ENCODE data around the gene GNMT.
"Not testable (repeated sequence)": the region's sequence is repeated elsewhere in the genome, so short reads cannot be mapped to it uniquely, and the experiment has no call there.

The GNMT gene

GRCh38 chr6:42974919-42975505 is 14.5 kb downstream of the GNMT start:
- no peak for DNase-seq (ENCODE audit: low spot score)

GRCh38 chr6:42978487-42978838 is 17.9 kb downstream of the GNMT start:
- DNase-seq (ENCODE audit: low spot score) = peak; percentile 71

- DNase-seq (ENCODE audit: low spot score) = peak; percentile 95
Observed at GRCh38 chr6:42978839-42979522, 18.4 kb downstream of the GNMT start, which contains the start of gene PEX6. Gene PEX6, minus strand, starts transcription at chr6:42979181. Its CDS starts 31 bp downstream, at chr6:42979150.

- peak; percentile 47 for DNase-seq (ENCODE audit: low spot score)
Observed at GRCh38 chr6:42979523-42980177, 19.1 kb downstream of the GNMT start.

GRCh38 chr6:42981836-42982235 is 21.3 kb downstream of the GNMT start:
- DNase-seq (ENCODE audit: low spot score) = no peak

- DNase-seq (ENCODE audit: low spot score) = peak; percentile 98
Observed at GRCh38 chr6:42984001-42984923, 23.7 kb downstream of the GNMT start, which contains the start of gene PPP2R5D. Gene PPP2R5D, plus strand, starts transcription at chr6:42984570. Its CDS starts 108 bp downstream, at chr6:42984678.

GRCh38 chr6:42984924-42985475 is 24.4 kb downstream of the GNMT start:
- DNase-seq (ENCODE audit: low spot score) = peak; percentile 26

- DNase-seq (ENCODE audit: low spot score) = no peak
Observed at GRCh38 chr6:42987533-42988451, 27.2 kb downstream of the GNMT start.

- DNase-seq (ENCODE audit: low spot score) = peak; percentile 22
Observed at GRCh38 chr6:42988486-42989020, 28.0 kb downstream of the GNMT start.

- DNase-seq (ENCODE audit: low spot score) = no peak
Observed at GRCh38 chr6:42989923-42990322, 29.4 kb downstream of the GNMT start.

GRCh38 chr6:42993445-42993844 is 32.9 kb downstream of the GNMT start:
- no peak for DNase-seq (ENCODE audit: low spot score)

GRCh38 chr6:42996513-42996912 is 36.0 kb downstream of the GNMT start:
- DNase-seq (ENCODE audit: low spot score) = no peak

GRCh38 chr6:42998205-42998604 is 37.7 kb downstream of the GNMT start:
- not testable (repeated sequence) for DNase-seq (ENCODE audit: low spot score)

- DNase-seq (ENCODE audit: low spot score) = no peak
Observed at GRCh38 chr6:43001843-43002242, 41.3 kb downstream of the GNMT start.

GRCh38 chr6:43005844-43006243 is 45.3 kb downstream of the GNMT start:
- DNase-seq (ENCODE audit: low spot score) = no peak

GRCh38 chr6:43006251-43006650 is 45.7 kb downstream of the GNMT start:
- DNase-seq (ENCODE audit: low spot score) = no peak

GRCh38 chr6:43007126-43007525 is 46.6 kb downstream of the GNMT start:
- no peak for DNase-seq (ENCODE audit: low spot score)

- DNase-seq (ENCODE audit: low spot score) = peak; percentile 33
Observed at GRCh38 chr6:43009124-43009523, 48.6 kb downstream of the GNMT start.

- DNase-seq (ENCODE audit: low spot score) = no peak
Observed at GRCh38 chr6:43011207-43011606, 50.7 kb downstream of the GNMT start.

- DNase-seq (ENCODE audit: low spot score) = no peak
Observed at GRCh38 chr6:43012364-43012763, 51.8 kb downstream of the GNMT start.

Measured in GM03348 (cell line).